ENCODE measurements around the gene RCE1.

RCE1 gene

DNA sequence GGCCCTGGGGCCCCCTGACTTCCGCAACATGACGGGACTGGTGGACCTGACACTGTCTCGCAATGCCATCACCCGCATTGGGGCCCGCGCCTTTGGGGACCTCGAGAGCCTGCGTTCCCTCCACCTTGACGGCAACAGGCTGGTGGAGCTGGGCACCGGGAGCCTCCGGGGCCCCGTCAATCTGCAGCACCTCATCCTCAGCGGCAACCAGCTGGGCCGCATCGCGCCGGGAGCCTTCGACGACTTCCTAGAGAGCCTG is 14.6 kb downstream of the RCE1 start:
- DNase-seq = no peak

- DNase-seq = no peak
These were observed 15.1 kb downstream of the RCE1 start for GRCh38 chr11:66858186-66858938.

- no peak for DNase-seq
These were observed 15.9 kb downstream of the RCE1 start for GRCh38 chr11:66858939-66859685.

GRCh38 chr11:66859686-66860448 is 16.6 kb downstream of the RCE1 start:
- no peak for DNase-seq

DNA sequence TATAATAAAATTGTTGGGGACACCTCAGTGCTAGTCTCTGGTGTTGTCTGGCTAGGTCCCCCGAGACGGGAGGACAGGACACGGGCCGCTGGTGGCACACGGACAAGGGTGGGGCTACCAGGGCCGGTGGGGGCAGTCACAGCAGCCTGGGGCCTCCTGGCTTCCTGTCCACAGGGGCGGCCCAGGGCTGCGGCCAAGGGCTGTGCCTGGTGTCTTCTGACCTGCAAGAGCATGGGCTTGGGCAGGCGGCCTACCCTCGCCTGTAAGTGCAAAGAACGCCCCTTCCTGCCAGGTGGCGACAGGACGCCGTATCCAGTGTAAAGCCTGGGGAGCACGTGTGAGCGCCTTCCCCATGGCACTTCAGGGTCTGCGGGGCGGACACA is 17.2 kb downstream of the RCE1 start:
- no peak for DNase-seq

- DNase-seq = no peak
These were observed 18.0 kb downstream of the RCE1 start for GRCh38 chr11:66861038-66861773.

DNA sequence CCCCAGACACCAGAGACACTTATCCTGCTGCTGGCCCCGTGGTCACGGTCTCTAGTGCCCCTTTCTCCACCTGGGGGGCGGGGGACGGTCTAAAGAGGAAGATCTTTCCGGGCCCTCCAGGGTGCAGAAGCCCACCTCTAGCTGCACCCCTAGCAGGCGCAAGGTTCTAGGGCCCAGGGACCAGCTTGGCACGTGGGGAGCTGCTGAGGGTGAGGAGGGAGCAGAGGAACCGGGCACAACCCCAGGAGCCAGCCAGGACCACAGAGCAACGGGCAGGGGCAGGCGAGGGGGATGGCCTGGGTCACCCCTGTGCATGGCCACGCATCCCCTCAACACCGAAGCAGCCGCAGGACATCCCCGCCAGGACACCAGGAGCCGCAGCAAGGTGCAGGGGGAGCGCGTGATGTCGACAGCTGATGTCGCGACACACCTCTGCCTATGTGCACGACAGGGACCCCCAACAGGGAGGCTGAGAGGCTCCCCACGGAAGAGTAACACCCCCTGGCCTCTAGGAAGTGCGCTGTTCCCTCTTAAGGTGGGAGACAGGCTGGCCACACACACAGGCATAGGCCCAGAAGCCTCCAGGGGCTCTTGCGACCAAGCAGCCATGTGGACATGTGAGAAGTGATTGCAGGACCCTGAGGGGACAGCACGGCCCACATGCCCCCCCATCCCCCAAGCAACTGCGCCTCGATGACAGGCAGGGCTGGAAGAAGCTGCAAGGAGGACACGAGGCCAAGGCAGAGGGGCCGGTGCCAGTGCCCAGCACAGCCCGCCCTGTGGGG is 18.7 kb downstream of the RCE1 start:
- no peak for DNase-seq

DNA sequence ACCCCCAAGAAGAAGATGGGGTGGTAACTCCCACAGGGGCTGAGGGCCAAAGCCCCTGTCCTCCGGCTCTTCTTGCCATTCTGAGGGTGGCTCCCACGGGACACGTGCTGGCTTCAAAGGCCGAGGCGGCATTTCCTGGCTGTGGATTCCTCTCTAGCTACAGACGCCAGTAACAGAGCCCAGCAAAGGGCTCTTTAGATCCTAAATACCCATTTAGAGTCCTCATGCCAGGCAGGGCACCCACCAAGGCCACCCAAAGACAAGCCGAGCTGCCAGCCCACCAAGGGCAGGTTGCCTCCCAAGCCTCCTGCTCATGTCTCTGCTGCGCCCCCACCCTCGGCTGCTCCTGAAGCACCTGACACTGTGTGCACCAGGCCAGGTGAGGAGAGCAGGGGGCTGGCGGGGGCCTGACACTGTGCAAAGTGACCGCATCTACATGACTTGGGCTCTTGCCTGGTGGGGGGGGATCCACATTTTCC is 19.4 kb downstream of the RCE1 start:
- DNase-seq = no peak

- no peak for DNase-seq
These were observed 20.3 kb downstream of the RCE1 start for GRCh38 chr11:66863428-66864125.

GRCh38 chr11:66864172-66864901 is 21.1 kb downstream of the RCE1 start:
- no peak for DNase-seq

- DNase-seq = no peak
These were observed 21.9 kb downstream of the RCE1 start for GRCh38 chr11:66864924-66865697.

GRCh38 chr11:66866007-66866406 is 22.8 kb downstream of the RCE1 start:
- no peak for DNase-seq

DNA sequence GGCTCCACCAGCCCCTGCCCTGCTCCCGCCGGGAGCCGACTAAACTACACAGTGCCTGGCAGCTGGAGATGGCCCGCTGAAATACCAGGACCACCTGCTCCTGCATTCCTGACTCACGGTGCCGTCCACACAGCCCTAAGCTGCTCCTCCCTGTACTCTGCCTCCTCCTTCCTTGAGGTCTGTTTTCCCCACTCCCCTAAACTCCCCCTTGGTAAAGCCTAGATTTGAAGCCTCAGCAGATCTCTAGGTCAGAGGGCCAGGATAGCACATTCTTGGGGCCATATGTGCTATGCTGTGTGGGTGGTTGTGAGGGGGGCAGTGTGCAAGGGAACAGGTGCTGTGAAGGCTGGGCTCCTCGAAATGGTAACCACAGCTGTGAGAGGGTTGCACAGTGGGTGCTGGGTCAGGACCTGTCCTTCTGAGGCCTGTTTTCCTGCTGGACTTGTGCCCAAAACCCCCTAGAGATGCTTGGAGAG is 23.3 kb downstream of the RCE1 start:
- no peak for DNase-seq

GRCh38 chr11:66867425-66868040 is 24.3 kb downstream of the RCE1 start:
- no peak for DNase-seq

DNA sequence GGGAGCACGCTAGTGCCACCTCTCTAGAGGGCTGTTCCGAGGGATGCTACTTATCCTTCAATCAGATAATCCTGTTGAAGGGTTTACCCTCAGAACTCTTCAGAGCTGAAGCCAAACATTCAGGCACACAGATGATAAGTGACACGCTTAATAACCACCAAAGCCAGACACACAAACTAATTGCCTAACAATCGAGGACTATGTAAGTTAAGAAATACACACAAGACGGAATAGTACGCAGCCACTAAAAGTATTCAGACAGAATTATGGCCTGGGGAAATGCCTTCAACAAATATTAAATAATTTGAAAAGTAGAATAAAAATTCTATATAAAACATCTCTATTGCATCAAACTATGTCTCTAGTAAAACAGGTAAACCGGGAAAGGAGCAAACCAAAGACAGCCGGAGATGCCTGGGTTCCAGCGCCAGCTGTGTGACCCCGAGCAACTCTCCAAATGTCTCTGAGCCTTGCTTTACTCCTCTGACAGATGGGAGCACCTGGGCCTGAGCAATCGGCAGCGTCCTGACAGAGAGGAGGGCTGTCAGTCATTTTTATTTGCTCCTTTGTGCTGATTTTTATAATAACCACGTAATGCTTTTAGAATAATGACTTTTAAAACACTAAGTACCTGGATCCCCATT is 25.0 kb downstream of the RCE1 start:
- DNase-seq = no peak

GRCh38 chr11:66868726-66869566 is 25.7 kb downstream of the RCE1 start:
- no peak for DNase-seq

DNA sequence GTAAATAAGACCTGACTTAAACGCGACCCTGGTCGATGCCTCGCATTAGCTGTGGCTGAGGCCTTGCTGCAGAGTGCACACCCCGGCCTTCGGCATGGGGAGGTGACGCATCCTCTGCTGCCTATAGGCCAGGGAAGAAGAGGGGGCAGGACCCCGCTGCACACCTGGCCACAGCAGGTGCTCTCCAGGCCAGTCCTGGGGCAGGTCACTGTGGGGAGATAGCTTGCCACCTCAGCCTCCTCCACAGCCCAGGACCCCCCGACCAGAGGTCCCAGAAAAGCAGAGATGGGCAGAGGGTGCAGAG is 26.3 kb downstream of the RCE1 start:
- no peak for DNase-seq

DNA sequence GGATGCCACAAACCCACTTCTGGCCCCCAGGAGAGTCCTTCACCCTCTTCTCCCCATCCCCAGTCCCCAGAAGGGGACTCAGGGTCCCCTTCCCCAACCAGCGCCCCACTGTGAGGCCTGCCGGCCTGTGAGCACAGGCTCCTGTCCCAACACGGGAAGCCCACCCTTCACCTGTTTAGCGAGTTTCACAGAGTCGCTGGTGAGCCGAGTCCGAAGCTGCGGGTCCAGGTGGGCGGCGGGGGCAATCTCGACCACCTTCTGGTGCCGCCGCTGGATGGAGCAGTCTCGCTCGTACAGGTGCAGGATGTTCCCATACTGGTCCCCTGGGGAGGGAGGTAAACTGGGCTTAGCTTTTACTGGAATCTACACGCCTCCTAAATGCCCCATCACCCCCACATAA is 26.9 kb downstream of the RCE1 start:
- no peak for DNase-seq

Data from cortex of kidney (tissue), 1 donor.